Measurements from ENCODE around the gene ADAMTS14. TPM values are rescaled to one million over a fixed set of nuclear protein-coding genes. Genes with fewer than 3 reads are reported as not detected.

Gene ADAMTS14
- total RNA-seq, 1 donor from 2014 or later, result 1.4 TPM

DNA sequence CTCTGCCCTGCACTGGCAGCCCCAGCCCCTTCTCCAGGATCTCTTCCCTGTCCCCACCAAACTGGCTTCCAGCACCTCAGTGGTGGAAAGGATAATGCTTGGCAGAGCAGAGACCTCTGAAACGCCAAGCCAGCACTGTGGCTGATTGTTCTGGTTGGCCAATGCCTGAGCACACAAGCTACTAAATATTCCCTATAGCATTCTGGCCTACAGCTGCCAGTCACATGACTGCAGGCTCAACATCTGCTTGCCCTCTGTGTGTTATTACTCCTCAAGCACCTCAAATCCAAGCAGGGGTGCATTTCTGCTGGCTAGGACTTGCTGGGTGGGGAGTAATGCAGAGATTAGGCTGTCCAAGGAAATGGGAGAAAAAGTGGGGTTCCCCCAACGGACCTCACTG lies 106.8 kb downstream of the ADAMTS14 start:
- TF ChIP-seq CTCF (conservative IDR thresholded peaks at IDR 0.05), result no peak
- H3K27ac Mint-ChIP-seq, result no peak overlapping the region

GRCh38 chr10:70779511-70780369 lies 107.4 kb downstream of the ADAMTS14 start:
- Mint-ChIP-seq H3K27ac (no peak overlapping the region), H3K36me3 (no peaks in the 10 kb centered on the region), H3K27me3 (no peaks in the 10 kb centered on the region), H3K9me3 (no peaks in the 10 kb centered on the region), H3K4me3 (no peak overlapping the region), H3K4me1 (ENCODE audit: unreplicated experiment) (peaks cover 11% of the 10 kb centered on the region)
- TF ChIP-seq CTCF (conservative IDR thresholded peaks at IDR 0.05), result no peak
- DNase-seq (ENCODE audit: extremely low spot score, unreplicated experiment), result no peak

More for the DNA sequence above, 106.8 kb downstream of the ADAMTS14 start:
- Mint-ChIP-seq H3K4me3 (no peak overlapping the region), H3K4me1 (ENCODE audit: unreplicated experiment) (peaks cover 11% of the 10 kb centered on the region), H3K9me3 (no peaks in the 10 kb centered on the region), H3K27me3 (no peaks in the 10 kb centered on the region), H3K36me3 (no peaks in the 10 kb centered on the region)
- DNase-seq (ENCODE audit: extremely low spot score, unreplicated experiment), result no peak

- H3K27me3 Mint-ChIP-seq, result no peaks in the 10 kb centered on the region
- H3K9me3 Mint-ChIP-seq, result no peaks in the 10 kb centered on the region
- H3K27ac Mint-ChIP-seq, result no peak overlapping the region
- peaks cover 11% of the 10 kb centered on the region for H3K4me1 Mint-ChIP-seq (ENCODE audit: unreplicated experiment)
- no peak for TF ChIP-seq CTCF (conservative IDR thresholded peaks at IDR 0.05)
- H3K36me3 Mint-ChIP-seq, result no peaks in the 10 kb centered on the region
- H3K4me3 Mint-ChIP-seq, result no peak overlapping the region
- no peak for DNase-seq (ENCODE audit: extremely low spot score, unreplicated experiment)
Observed at GRCh38 chr10:70780370-70780760, 108.1 kb downstream of the ADAMTS14 start.

GRCh38 chr10:70780772-70781171 lies 108.5 kb downstream of the ADAMTS14 start:
- no peak for TF ChIP-seq CTCF (conservative IDR thresholded peaks at IDR 0.05)
- Mint-ChIP-seq H3K4me3 (no peak overlapping the region), H3K27me3 (no peaks in the 10 kb centered on the region), H3K36me3 (no peaks in the 10 kb centered on the region), H3K9me3 (no peaks in the 10 kb centered on the region), H3K4me1 (ENCODE audit: unreplicated experiment) (peaks cover 11% of the 10 kb centered on the region), H3K27ac (no peak overlapping the region)
- no peak for DNase-seq (ENCODE audit: extremely low spot score, unreplicated experiment)

DNA sequence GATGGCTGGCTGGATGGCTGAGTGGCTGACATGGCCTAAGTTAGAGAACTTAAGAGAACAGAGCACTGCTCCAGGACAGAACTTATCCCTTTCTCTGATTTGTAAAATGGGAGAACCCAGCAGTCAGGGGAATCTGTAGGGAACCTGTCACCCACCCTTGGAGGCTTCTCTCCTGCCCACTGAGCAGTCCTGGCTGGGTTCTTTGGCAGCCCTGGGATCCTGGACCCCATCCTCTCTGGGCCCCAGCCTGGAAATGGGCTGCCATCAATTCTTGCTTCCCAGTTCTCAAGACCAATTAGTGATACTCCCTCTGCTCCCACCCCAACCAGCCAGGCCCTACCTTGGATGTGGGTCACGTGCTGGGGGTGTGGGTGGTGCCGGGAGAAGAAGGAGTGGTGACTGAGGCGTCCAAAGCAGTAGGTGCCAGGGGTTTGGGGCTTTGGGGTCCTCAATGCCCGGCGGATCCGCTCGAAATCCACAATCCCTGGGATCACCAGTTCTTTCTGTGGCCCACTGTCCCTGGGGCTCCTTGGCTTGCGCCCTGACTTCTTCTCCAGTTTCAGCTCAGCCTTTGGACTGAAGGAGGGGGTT lies 109.2 kb downstream of the ADAMTS14 start:
- H3K27ac Mint-ChIP-seq, result no peak overlapping the region
- DNase-seq (ENCODE audit: extremely low spot score, unreplicated experiment), result no peak
- TF ChIP-seq CTCF (conservative IDR thresholded peaks at IDR 0.05), result no peak
- no peak overlapping the region for H3K4me3 Mint-ChIP-seq
- no peaks in the 10 kb centered on the region for H3K27me3 Mint-ChIP-seq
- H3K36me3 Mint-ChIP-seq, result no peaks in the 10 kb centered on the region
- H3K4me1 Mint-ChIP-seq (ENCODE audit: unreplicated experiment), result peaks cover 11% of the 10 kb centered on the region
- H3K9me3 Mint-ChIP-seq, result no peaks in the 10 kb centered on the region
